ENCODE data around the gene PIERCE2.

PIERCE2 gene

DNA sequence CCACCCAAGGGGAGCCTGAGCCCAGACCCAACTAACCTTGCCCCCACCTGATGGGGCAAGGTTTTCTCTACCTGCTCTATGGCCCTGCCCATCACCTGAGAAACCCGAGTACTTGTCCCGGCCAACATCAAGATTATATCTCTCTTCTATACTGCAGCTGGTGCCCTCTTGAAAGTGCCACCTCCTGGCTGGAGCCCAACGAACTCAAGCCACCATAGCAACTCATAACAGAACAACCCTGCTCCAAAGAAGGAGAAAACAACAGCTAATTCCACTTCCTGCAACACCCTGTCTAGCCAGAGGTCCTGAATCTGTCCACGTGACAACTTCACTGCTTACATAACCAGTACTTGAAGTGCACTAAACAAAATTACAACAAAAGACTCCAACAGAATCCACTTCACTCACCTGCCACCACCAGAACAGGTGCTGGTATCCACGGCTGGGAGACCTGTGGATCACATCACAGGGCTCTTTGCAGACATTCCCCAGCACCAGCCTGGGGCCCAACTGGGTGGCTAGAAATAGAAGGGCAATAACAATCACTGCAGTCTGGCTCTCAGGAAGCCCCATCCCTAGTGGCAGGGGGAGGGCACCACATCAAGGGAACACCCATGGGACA lies 49.2 kb downstream of the PIERCE2 start:
- H2AFZ ChIP-seq (ENCODE audit: low read depth, low read length): no peak overlapping the region
- H3K4me3 ChIP-seq (ENCODE audit: low read depth in 1 of 2, low read length in 2 of 2): no peak overlapping the region
- H3K27ac ChIP-seq (ENCODE audit: low read length): no peak overlapping the region
- TF ChIP-seq, protein P1, sequence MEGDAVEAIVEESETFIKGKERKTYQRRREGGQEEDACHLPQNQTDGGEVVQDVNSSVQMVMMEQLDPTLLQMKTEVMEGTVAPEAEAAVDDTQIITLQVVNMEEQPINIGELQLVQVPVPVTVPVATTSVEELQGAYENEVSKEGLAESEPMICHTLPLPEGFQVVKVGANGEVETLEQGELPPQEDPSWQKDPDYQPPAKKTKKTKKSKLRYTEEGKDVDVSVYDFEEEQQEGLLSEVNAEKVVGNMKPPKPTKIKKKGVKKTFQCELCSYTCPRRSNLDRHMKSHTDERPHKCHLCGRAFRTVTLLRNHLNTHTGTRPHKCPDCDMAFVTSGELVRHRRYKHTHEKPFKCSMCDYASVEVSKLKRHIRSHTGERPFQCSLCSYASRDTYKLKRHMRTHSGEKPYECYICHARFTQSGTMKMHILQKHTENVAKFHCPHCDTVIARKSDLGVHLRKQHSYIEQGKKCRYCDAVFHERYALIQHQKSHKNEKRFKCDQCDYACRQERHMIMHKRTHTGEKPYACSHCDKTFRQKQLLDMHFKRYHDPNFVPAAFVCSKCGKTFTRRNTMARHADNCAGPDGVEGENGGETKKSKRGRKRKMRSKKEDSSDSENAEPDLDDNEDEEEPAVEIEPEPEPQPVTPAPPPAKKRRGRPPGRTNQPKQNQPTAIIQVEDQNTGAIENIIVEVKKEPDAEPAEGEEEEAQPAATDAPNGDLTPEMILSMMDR (IDR thresholded peaks at IDR 0.05; ENCODE audit: borderline replicate concordance, extremely low read depth, low read length, poor library complexity, severe bottlenecking): no peak
- no peak for TF ChIP-seq EZH2 (IDR thresholded peaks at IDR 0.05; ENCODE audit: borderline replicate concordance, low read depth, low read length, severe bottlenecking)
- no peaks in the 10 kb centered on the region for H3K36me3 ChIP-seq (ENCODE audit: insufficient read depth, low read length)
- no peak for DNase-seq
- no peaks in the 10 kb centered on the region for H3K79me2 ChIP-seq (ENCODE audit: insufficient read depth, low read length)
- no peaks in the 10 kb centered on the region for H3K9me3 ChIP-seq (ENCODE audit: insufficient read depth, low read length, severe bottlenecking)
- H3K4me1 ChIP-seq (ENCODE audit: insufficient read depth, low read length): no peaks in the 10 kb centered on the region
- H3K4me2 ChIP-seq (ENCODE audit: insufficient read depth, low read length): no peak overlapping the region
- no peak overlapping the region for H3K9ac ChIP-seq (ENCODE audit: low read depth, low read length)
- no peaks in the 10 kb centered on the region for H3K27me3 ChIP-seq (ENCODE audit: insufficient read depth, low read length, poor library complexity)
- no peak for ATAC-seq (ENCODE audit: insufficient read depth, low read depth)
- H4K20me1 ChIP-seq (ENCODE audit: insufficient read depth, low read length): no peaks in the 10 kb centered on the region

DNA sequence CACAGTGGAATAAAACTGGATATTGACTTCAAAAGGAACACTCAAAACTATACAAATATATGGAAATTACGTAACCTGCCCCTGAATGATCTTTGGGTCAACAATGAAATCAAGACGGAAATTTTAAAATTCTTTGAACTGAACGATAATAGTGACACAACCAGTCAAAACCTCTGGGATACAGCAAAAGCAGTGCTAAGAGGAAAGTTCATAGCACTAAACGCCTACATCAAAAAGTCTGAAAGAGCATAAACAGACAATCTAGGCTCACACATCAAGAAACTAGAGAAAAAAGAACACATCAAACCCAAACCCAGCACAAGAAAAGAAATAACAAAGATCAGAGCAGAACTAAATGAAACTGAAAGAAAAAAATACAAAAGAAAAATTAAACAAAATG lies 53.2 kb downstream of the PIERCE2 start:
- Histone ChIP-seq H3K4me1 (ENCODE audit: insufficient read depth, low read length) (no peaks in the 10 kb centered on the region), H2AFZ (ENCODE audit: low read depth, low read length) (no peak overlapping the region), H3K9ac (ENCODE audit: low read depth, low read length) (no peak overlapping the region), H3K9me3 (ENCODE audit: insufficient read depth, low read length, severe bottlenecking) (no peaks in the 10 kb centered on the region), H3K36me3 (ENCODE audit: insufficient read depth, low read length) (no peaks in the 10 kb centered on the region), H4K20me1 (ENCODE audit: insufficient read depth, low read length) (no peaks in the 10 kb centered on the region), H3K79me2 (ENCODE audit: insufficient read depth, low read length) (no peaks in the 10 kb centered on the region), H3K4me3 (ENCODE audit: low read depth in 1 of 2, low read length in 2 of 2) (no peak overlapping the region), H3K27ac (ENCODE audit: low read length) (no peak overlapping the region), H3K4me2 (ENCODE audit: insufficient read depth, low read length) (no peak overlapping the region), H3K27me3 (ENCODE audit: insufficient read depth, low read length, poor library complexity) (no peaks in the 10 kb centered on the region)
- TF ChIP-seq, protein P1 (IDR thresholded peaks at IDR 0.05; ENCODE audit: borderline replicate concordance, extremely low read depth, low read length, poor library complexity, severe bottlenecking): no peak
- ATAC-seq (ENCODE audit: insufficient read depth, low read depth) (no peak), DNase-seq (no peak)

DNA sequence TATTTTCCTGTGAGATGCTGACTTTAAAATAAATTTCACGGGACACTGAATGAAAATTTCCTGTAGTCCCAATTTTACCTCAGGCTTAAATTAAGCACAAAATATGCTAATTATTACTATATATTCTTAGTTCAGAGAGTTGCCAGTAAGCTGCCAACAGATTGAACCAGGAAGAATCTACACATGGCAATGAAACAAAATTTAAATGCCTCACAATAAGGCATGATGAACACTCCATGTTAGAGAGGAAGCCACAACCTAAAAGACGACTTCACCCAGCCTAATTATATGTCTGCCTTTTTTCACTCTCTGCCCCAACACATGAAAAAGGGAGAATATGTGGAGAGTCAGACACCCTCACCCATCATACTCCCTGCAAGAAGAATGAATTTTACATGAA lies 60.0 kb downstream of the PIERCE2 start:
- Histone ChIP-seq H4K20me1 (ENCODE audit: insufficient read depth, low read length) (no peaks in the 10 kb centered on the region), H3K4me3 (ENCODE audit: low read depth in 1 of 2, low read length in 2 of 2) (no peak overlapping the region), H3K4me2 (ENCODE audit: insufficient read depth, low read length) (no peak overlapping the region), H2AFZ (ENCODE audit: low read depth, low read length) (no peak overlapping the region), H3K36me3 (ENCODE audit: insufficient read depth, low read length) (no peaks in the 10 kb centered on the region), H3K4me1 (ENCODE audit: insufficient read depth, low read length) (no peaks in the 10 kb centered on the region), H3K79me2 (ENCODE audit: insufficient read depth, low read length) (no peaks in the 10 kb centered on the region), H3K27ac (ENCODE audit: low read length) (no peak overlapping the region), H3K9me3 (ENCODE audit: insufficient read depth, low read length, severe bottlenecking) (no peaks in the 10 kb centered on the region), H3K27me3 (ENCODE audit: insufficient read depth, low read length, poor library complexity) (no peaks in the 10 kb centered on the region), H3K9ac (ENCODE audit: low read depth, low read length) (no peak overlapping the region)
- no peak for ATAC-seq (ENCODE audit: insufficient read depth, low read depth)
- no peak for DNase-seq
- TF ChIP-seq EZH2 (IDR thresholded peaks at IDR 0.05; ENCODE audit: borderline replicate concordance, low read depth, low read length, severe bottlenecking): no peak
- TF ChIP-seq, protein P1 (IDR thresholded peaks at IDR 0.05; ENCODE audit: borderline replicate concordance, extremely low read depth, low read length, poor library complexity, severe bottlenecking): no peak

Measured in DND-41 (cell line).